Activated CD8-positive, alpha-beta memory T cell treated with anti-CD3 and anti-CD28 coated beads, Interleukin-2, amount 50 U/mL, for 24 hours (primary cell): ENCODE data around the gene DDX50.

Experiments
- DNase-seq: peaks from one replicate; pipeline ENCODE4 v3.0.0-alpha.2; 2020; ENCODE audit errors: extremely low read depth

The DDX50 gene

GRCh38 chr10:68987611-68988010 is 86.5 kb downstream of the DDX50 start:
- no peak for DNase-seq

- DNase-seq: peak; percentile 65
These were observed 87.6 kb downstream of the DDX50 start, which contains the start of gene KIFBP for GRCh38 chr10:68988530-68989316. KIFBP (plus strand) TSS chr10:68988803; CDS start chr10:68988833, 30 bp downstream.

GRCh38 chr10:68989317-68989990 is 88.3 kb downstream of the DDX50 start:
- no peak for DNase-seq

- DNase-seq: no peak
These were observed 91.7 kb downstream of the DDX50 start for GRCh38 chr10:68992636-68993440.
